IPS-18c (cell line): Measurements from ENCODE around the gene FAM222B.
"Not testable (repeated sequence)": the region's sequence is repeated elsewhere in the genome, so short reads cannot be mapped to it uniquely, and the experiment has no call there.

Source experiments
- H3K4me3 ChIP-seq: 2 replicates; pipeline ENCODE4 v1.7.0; 2013; ENCODE audit warnings: low read depth, mild to moderate bottlenecking, low read length, moderate library complexity; ENCODE audit not compliant: insufficient read depth
- H3K9me3 ChIP-seq: one replicate; pipeline ENCODE4 v1.6.1; 2013; ENCODE audit warnings: mild to moderate bottlenecking, low read length, moderate library complexity; ENCODE audit not compliant: control insufficient read depth, insufficient read depth

FAM222B gene

GRCh38 chr17:28842282-28843012, at the start of gene FAM222B:
TSS of gene FAM222B (minus strand) at chr17:28842790. CDS start at chr17:28766667, 76,123 bp downstream.
- Histone ChIP-seq H3K4me3 (peak within 1 kb of the TSS; percentile 98), H3K9me3 (no peaks in the 10 kb centered on the region)

DNA sequence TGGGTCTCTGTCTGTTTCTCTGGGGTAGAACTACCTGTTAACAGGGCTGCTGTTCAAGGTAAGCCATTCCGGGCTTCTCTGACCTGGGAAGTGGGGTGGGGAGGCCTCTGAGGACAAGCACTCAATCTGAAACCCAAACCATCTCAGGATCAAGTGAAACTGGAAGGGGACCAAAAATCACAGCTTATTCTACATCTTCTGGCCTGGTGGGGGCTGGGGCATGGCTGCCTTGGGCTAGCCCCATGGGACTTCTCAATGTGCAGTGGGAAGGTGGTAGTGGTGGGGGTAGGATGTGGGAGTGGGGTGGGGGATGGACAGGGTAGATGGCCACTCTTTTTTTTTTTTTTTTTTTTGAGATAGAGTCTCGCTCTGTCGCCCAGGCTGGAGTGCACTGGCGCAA, 49.4 kb upstream of the FAM222B start:
- no peak overlapping the region for H3K4me3 ChIP-seq

DNA sequence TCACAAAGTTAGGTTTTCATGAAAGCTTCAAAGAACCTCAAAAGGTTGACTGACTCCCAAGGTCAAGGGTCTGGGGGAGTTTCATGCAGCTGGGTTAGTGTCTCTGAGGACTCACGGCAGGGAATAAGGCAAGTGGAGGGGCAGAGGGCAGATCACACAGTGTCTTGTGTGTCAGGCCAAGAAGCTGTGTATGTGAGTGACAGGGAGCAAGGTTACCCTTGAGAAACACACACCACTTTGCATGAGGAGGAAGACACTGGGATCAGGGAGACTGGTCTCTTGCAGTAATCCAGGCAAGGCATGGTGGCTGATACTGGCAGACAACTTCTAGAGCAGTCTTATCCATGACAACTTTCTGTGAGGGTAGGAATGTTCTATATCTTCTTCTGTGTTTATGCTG, 48.6 kb upstream of the FAM222B start:
- no peak overlapping the region for H3K4me3 ChIP-seq
- H3K9me3 ChIP-seq: no peaks in the 10 kb centered on the region

More for the DNA sequence above, 49.4 kb upstream of the FAM222B start:
- no peaks in the 10 kb centered on the region for H3K9me3 ChIP-seq

DNA sequence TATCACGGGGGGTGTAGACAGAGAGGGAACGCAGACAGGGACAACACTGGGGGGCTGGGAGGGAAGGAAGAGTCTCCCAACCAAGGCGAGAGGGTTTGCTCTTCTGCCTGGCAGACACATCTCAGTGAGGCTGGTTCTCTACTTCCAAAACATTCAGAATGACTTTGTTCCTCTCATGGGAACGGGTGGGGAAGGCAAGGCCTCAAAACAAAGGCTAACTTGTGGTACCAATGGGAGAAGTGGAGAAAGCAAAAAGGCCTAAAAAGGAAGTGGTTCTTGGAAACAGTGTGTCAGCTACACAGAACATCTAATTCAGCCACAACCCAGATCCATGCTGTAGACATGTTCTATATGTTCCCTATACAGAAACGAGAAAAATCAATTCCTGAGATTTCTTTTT, 47.4 kb upstream of the FAM222B start:
- Histone ChIP-seq H3K4me3 (no peak overlapping the region), H3K9me3 (no peaks in the 10 kb centered on the region)

- H3K4me3 ChIP-seq: no peak overlapping the region
- H3K9me3 ChIP-seq: no peaks in the 10 kb centered on the region
These were observed 46.2 kb upstream of the FAM222B start for GRCh38 chr17:28888832-28889231.

DNA sequence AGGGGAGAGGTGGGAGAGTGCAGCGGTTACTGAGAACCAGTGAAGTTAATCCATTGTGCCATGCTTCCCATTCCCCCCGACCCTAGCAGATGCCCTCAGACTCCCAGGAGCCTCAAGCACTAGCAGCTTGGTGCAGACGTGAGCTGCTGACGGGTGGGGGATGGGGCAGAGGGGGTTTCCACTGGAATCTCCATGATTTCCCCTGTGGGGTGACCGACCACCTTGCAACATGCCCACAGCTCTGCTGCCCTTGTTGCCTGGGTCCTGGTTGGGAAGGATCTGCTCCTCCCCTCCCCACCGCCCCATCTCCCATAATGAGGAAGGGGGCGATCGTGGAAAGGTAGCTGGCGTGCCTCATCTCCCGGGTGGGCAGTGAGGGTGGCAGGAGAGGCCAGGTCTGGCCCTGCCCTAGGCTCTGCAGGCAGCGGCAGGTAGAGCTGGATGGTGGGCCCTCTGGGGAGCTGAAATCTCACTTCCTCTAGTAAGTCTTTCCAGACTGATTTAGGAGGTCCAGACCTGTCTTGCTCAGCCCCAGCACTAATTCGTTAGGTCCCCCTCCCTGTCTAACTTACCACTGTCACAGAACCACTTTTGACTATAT, 45.4 kb upstream of the FAM222B start:
- no peak overlapping the region for H3K4me3 ChIP-seq
- H3K9me3 ChIP-seq: no peaks in the 10 kb centered on the region

DNA sequence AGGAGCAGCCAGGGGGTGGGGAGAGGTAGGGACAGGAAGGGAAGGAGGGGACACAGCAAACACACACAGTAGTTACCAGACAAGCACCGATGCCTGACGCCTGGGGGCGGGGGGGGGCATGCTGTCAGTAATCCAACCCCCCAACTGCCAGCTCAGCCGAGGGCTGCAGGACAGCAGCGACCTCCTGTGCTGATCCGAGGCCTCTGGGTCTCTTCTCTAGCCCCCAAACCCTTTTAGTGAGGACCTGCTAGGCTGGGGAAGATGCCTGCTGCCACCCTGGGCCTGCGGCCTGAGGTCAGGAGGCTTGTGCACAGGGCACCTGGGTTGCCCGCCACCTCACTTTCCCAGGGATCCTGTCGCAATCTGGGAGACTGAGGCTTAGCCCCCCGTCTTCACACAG, 43.4 kb upstream of the FAM222B start:
- Histone ChIP-seq H3K4me3 (no peak overlapping the region), H3K9me3 (no peaks in the 10 kb centered on the region)

DNA sequence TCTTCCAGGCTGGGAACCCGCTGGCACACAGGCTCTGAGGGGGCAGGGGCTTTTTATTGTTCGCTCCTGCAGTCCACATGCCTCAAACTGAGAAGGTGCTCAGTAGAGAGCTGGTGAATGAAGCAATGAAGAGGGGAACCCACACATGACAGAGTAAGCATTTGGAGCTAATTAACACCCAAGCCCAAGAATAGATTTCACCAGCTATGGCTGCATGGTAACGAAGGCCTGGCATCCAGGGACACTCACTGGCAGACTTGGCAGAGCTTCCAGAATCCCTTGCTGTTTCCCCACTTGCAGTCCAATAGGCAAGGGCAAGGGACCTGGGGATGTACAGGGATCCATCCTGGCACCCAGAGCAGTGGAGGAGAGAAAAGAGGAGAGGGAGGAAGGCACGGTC, 42.8 kb upstream of the FAM222B start:
- H3K9me3 ChIP-seq: no peaks in the 10 kb centered on the region
- no peak overlapping the region for H3K4me3 ChIP-seq

DNA sequence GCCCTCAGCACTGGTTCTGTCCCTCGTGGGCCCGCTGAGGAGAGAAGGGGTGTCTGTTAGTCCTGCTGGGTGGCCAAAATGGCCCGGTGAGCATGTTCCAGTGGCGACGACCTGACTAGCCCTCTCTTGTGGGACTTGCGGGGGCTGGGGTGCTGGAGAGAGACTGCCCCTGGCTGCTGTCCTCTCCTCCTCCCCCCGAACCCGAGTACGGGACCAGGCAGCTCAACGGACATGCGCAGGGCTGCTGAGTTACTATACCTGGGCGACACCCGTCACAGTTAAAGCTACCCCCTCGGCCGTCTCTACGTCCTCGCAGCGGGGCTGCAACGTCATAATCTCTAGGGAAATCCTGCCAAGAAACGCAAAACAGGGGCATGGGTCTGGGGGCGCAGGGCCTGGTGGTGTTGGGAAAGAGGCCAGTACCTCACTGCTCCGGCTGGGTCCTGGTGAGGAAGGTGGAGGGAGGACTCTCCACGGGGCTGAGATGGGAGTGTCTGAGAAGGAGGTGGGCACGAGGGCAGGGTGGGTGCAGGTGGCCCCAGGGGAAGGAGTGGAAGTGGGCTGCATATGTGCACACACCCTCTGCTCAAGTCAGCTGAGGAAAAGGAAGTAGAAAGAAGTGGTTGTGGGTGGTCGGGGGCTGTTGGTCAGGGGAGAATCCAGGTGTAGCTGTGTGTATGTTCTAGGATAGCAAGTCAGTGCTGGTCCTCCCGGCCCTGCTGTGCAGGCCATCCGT, 41.5 kb upstream of the FAM222B start:
- Histone ChIP-seq H3K4me3 (no peak overlapping the region), H3K9me3 (no peaks in the 10 kb centered on the region)

DNA sequence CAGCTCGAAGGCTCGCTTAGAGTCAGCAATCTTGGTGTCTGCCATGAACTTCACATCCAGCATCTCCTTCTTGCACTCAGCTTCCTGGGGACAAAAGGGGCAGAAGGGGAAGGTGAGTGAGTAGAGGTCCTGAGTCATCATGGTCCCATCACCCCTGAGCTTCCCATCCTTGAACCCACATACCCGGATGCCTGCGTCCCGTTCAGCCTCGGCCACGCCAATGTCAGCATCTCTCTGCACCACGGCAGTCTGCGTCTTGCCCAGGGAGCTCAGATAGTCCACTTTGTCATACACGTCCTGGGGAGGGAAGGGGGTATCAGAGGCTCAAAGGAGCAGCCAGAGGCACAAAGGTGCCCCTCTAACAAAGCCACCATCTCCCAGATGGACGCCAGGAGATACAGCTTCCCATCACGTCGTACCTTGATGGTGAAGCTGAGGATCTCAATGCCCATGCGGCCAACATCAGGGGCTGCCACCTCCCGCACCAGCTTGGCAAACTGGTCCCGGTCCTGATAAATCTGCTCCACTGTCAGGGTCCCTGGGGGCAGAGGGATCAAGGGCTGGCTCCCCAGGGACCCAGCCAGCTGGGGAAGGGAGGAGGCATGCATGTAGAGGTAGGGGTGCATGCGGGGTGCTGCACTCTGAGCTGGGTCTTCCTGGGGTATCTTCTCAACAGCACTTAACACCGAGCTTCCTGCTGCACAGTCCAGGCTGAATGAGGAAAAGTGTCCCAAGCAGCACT, 39.7 kb upstream of the FAM222B start:
- no peaks in the 10 kb centered on the region for H3K9me3 ChIP-seq
- H3K4me3 ChIP-seq: no peak overlapping the region

DNA sequence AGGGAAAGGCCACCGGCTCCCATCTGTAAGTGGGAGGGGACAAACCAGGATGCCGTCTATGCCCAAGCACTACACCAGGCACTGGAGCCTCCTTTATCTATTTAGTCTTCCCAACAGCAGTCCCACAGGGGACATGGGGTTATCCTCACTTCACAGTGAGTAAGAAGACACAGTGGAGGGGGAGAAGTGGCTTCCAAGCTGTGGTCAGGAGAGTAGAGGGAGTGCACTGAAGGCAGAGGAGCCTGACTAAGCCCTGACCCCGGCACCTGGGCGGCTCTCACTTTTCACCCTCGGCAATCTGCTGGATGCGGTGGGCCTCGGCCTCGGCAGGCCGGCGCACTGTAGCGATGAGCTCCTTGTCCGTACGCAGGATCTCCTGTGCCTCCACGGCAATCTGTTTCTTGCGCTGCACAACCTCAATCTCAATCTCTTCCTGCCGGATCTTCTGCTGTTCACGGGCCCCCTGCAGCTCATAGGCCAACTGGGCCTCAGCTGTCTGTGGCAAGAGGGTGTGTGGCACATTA, 39.0 kb upstream of the FAM222B start:
- Histone ChIP-seq H3K4me3 (no peak overlapping the region), H3K9me3 (no peaks in the 10 kb centered on the region)

DNA sequence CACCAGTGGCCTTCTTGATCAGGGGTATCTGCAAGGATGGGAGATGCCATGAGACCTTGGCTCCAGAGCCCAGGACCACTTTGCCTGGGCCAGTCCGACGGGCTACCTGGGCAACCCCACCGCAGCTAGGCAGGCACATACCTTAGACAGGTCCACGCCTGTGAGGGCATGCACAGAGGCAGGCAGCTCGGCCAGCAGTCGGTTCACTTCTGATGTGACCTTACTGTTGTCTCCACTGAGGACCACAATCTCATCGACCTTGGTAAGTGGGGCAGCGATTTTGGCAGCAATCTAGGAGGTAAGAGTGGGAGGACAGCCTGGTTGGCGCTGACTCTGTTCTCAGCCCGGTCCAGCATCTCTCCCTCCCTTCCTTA, 38.0 kb upstream of the FAM222B start:
- no peak overlapping the region for H3K4me3 ChIP-seq
- no peaks in the 10 kb centered on the region for H3K9me3 ChIP-seq

DNA sequence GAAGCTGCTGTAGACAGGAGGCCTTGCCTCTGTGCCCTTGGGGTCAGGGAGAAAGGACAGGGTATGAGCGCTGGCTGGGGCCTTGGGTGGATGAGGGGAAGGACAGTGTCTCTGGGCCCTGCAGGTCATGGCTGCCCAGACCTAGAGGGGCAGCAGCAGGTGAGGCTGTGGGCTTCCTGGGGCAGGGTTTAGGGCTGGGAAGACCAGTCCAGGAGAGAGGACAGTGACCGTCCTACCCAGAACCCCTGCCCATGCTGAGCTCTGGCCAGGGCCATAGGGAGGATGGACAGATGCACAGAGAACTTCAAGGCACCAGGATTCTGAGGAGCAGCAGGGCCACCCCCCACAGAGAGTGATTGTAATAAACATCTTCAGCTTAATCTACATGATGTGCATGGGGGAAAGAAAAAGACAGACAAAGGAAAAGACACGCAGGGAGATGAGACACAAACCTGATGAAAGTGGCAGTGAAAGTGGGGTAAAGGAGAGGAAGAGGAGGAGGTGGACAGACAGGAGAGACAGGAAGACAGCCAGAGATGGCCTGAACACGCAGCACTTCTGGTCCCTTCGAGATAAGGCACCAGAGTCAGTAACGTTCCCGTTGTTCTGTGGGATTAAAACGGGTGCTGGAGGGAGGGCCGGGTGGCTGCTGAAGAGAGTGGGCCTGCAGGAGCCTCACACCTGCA, 37.4 kb upstream of the FAM222B start:
- Histone ChIP-seq H3K4me3 (no peak overlapping the region), H3K9me3 (no peaks in the 10 kb centered on the region)

GRCh38 chr17:28878981-28879380, 36.4 kb upstream of the FAM222B start:
- no peaks in the 10 kb centered on the region for H3K9me3 ChIP-seq
- no peak overlapping the region for H3K4me3 ChIP-seq

DNA sequence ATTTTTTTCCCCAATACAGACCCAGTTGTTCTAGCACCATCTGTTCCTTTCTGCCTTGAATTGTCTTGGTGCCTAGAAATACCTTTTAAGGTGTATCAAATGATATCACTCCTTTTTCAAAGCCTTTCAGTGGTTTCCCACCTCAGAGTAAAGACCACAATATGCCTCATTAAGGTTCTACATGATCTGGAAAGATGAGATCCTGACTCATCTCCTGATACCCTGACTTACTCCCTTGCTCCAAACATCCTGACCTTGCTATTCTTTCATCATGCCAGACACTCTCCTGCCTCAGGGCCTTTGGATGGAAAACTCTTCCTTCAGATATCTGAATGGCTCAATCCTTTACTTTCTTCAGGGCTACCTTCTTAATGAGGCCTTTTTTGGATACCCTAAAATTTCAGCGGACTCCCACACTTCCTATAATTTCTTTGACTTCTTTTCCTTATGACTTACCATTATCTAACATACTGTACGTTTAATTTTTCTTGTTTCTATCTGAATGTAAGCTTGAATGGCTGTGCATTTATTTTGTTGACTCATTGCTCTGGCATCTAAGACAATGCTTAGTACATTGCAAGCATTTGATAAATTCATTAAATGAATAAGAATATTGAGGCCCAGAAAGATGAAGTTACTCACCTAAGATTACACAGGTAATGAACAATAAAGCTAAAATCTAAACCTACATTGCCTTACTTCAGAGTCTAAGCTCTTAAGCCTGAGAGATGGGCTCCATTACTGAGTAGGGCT, 35.7 kb upstream of the FAM222B start:
- no peak overlapping the region for H3K4me3 ChIP-seq

DNA sequence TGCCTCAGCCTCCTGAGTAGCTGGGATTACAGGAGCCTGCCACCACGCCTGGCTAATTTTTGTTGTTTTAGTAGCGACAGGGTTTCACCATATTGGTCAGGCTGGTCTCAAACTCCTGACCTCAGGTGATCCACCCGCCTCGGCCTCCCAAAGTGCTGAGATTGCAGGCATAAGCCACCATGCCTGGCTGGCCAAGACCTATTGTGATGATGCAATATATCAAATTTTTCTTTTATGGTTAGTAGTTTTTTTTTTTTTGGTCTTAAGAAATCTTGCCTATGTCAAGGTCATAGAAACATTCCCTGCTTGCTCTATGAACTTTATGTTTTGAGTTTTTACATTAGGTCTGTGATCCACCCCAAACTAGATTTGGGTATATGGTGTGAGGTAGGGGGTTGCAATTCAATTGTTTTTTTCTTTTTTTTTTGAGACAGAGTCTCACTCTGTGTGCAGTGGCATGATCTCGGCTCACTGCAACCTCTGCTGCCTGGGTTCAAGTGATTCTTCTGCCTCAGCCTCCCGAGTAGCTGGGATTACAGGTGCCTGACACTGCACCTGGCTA, 34.6 kb upstream of the FAM222B start:
- H3K9me3 ChIP-seq, H3K4me3 ChIP-seq: not testable (repeated sequence)

More for the DNA sequence above, 35.7 kb upstream of the FAM222B start:
- no peaks in the 10 kb centered on the region for H3K9me3 ChIP-seq
